Endothelial cell of umbilical vein (primary cell): Measurements from ENCODE around the gene GTF3C4. TPM values are rescaled to one million over a fixed set of nuclear protein-coding genes. Genes with fewer than 3 reads are reported as not detected.

Experiments
- BruUV-seq: library from RNA; stranded (reverse); fragments of 400-500 nt; replicated peaks from 2 replicates; lab custom pipeline; 2021; lab: Mats Ljungman, UMichigan
- CTCF ChIA-PET: fragments of 300-600, 350-600 bp; sonication (Branson Sonifier 250); formaldehyde crosslinking; loops from one replicate; lab custom pipeline; 2021; ENCODE audit warnings: antibody characterized with exemption, inconsistent platforms; lab: Charles Lee
- POLR2A ChIA-PET: fragments of 300-600, 350-600 bp; sonication (Branson Sonifier 250); formaldehyde crosslinking; loops from one replicate; lab custom pipeline; 2021; ENCODE audit warnings: antibody characterized with exemption, inconsistent platforms; lab: Charles Lee
- DNase-seq: peaks from one replicate; pipeline ENCODE4 v3.0.0-alpha.2; 2011; ENCODE audit warnings: low read depth, low spot score
- FAIRE-seq: peaks from 2 replicates; lab custom pipeline; 2011; peaks lifted over from hg19 to GRCh38; lab: Jason Lieb, UNC
- H2AFZ ChIP-seq: 2 replicates; pipeline ENCODE4 v1.6.0; 2012; ENCODE audit warnings: low read depth, low read length, control low read depth, inconsistent platforms
- H3K27ac ChIP-seq: 2 replicates; pipeline ENCODE4 v1.5.1; 2011; ENCODE audit warnings: low read depth, mild to moderate bottlenecking, control low read depth, low read length, moderate library complexity; ENCODE audit not compliant: insufficient read depth
- H3K27me3 ChIP-seq, 2 experiments: 2 replicates each; pipeline versions ENCODE4 v1.6.0 to v1.6.1; 2011; ENCODE audit warnings: low read length in 2 of 2, mixed read lengths in 1 of 2; ENCODE audit not compliant: control insufficient read depth in 2 of 2, insufficient read depth in 2 of 2
- H3K36me3 ChIP-seq, 2 experiments: 2 replicates in 1 of 2; 3 replicates in 1 of 2; pipeline ENCODE4 v1.5.1; 2011; ENCODE audit warnings: low read length in 2 of 2, mild to moderate bottlenecking in 1 of 2, moderate library complexity in 1 of 2; ENCODE audit not compliant: control insufficient read depth in 2 of 2, insufficient read depth in 2 of 2; ENCODE audit errors: extremely low read depth in 1 of 2
- H3K4me1 ChIP-seq: 3 replicates; pipeline ENCODE4 v1.5.1; 2011; ENCODE audit warnings: mild to moderate bottlenecking, low read length; ENCODE audit not compliant: control insufficient read depth, insufficient read depth; ENCODE audit errors: extremely low read depth
- H3K4me2 ChIP-seq: 2 replicates; pipeline ENCODE4 v1.6.1; 2011; ENCODE audit warnings: low read length, control low read depth, mixed read lengths; ENCODE audit not compliant: insufficient read depth
- H3K4me3 ChIP-seq, 3 experiments: fragments of 200-600 bp in 1 of 3; sonication (generic), shearing (Covaris generic) in 1 of 3; replicated peaks in 1 of 3; 2 replicates each; pipeline ENCODE4 v1.5.1; 2011 to 2016; ENCODE audit warnings: control low read depth in 3 of 3, low read length in 3 of 3, mild to moderate bottlenecking in 2 of 3, inconsistent platforms in 1 of 3, low read depth in 1 of 3, moderate library complexity in 1 of 3; ENCODE audit not compliant: insufficient read depth in 1 of 3
- H3K79me2 ChIP-seq: 2 replicates; pipeline ENCODE4 v1.6.0; 2012; ENCODE audit warnings: low read length, inconsistent platforms; ENCODE audit not compliant: control insufficient read depth, insufficient read depth
- H3K9ac ChIP-seq: replicated peaks from 2 replicates; pipeline ENCODE3; 2011; ENCODE audit warnings: low read length, control low read depth; ENCODE audit not compliant: insufficient read depth; ENCODE audit errors: extremely low read depth
- H3K9me1 ChIP-seq: replicated peaks from 3 replicates; pipeline ENCODE4 v1.6.0; 2011; ENCODE audit warnings: mild to moderate bottlenecking, low read length; ENCODE audit not compliant: control insufficient read depth, insufficient read depth; ENCODE audit errors: extremely low read depth
- H3K9me3 ChIP-seq: replicated peaks from 2 replicates; pipeline ENCODE4 v1.5.1; 2012; ENCODE audit warnings: low read length, inconsistent platforms; ENCODE audit not compliant: control insufficient read depth, insufficient read depth
- H4K20me1 ChIP-seq: replicated peaks from 2 replicates; pipeline ENCODE3; 2011; ENCODE audit warnings: mild to moderate bottlenecking, low read length; ENCODE audit not compliant: control insufficient read depth, insufficient read depth; ENCODE audit errors: extremely low read depth
- CTCF ChIP-seq, 2 donors: IDR thresholded peaks; 1 replicate in 1 of 2; 2 replicates in 1 of 2; pipeline ENCODE4 v1.5.1; 2011; ENCODE audit warnings: low read length in 2 of 2, mild to moderate bottlenecking in 2 of 2, moderate library complexity in 2 of 2, control low read depth in 1 of 2, inconsistent platforms in 1 of 2, low read depth in 1 of 2; ENCODE audit not compliant: insufficient read depth in 1 of 2; ENCODE audit errors: extremely low read depth in 1 of 2
- EZH2 ChIP-seq: IDR thresholded peaks from 2 replicates; pipeline ENCODE4 v1.6.1; 2012; ENCODE audit warnings: borderline replicate concordance, low read depth, mild to moderate bottlenecking, moderate library complexity, low read length, inconsistent platforms; ENCODE audit not compliant: severe bottlenecking
- FOS ChIP-seq: IDR thresholded peaks from 2 replicates; pipeline ENCODE4 v1.6.1; 2011; ENCODE audit warnings: mild to moderate bottlenecking, low read length, moderate library complexity, borderline replicate concordance; ENCODE audit not compliant: insufficient read depth
- GATA2 ChIP-seq: IDR thresholded peaks from 2 replicates; pipeline ENCODE4 v1.7.0; 2011; ENCODE audit warnings: low read depth, mild to moderate bottlenecking, moderate library complexity, mixed read lengths, low read length; ENCODE audit not compliant: insufficient read length, insufficient read depth
- JUN ChIP-seq: IDR thresholded peaks from 2 replicates; pipeline ENCODE4 v1.6.1; 2011; ENCODE audit warnings: borderline replicate concordance, low read depth; ENCODE audit not compliant: insufficient read length, insufficient read depth
- MAX ChIP-seq: IDR thresholded peaks from 2 replicates; pipeline ENCODE4 v1.6.1; 2011; ENCODE audit not compliant: insufficient read depth, insufficient read length
- MYC ChIP-seq: IDR thresholded peaks from one replicate; pipeline ENCODE4 v1.6.1; 2011; ENCODE audit warnings: mild to moderate bottlenecking, low read depth, low read length
- POLR2A ChIP-seq: IDR thresholded peaks from 2 replicates; pipeline ENCODE4 v1.6.1; 2012; ENCODE audit warnings: low read depth, mild to moderate bottlenecking, control low read depth, low read length
- POLR2AphosphoS5 ChIP-seq: IDR thresholded peaks from 2 replicates; pipeline ENCODE4 v1.6.1; 2012; ENCODE audit warnings: low read depth, mild to moderate bottlenecking, control low read depth, low read length, moderate library complexity; ENCODE audit not compliant: insufficient read depth
- dilution Hi-C: fragments of 300-500 bp; cut with MboI; formaldehyde crosslinking; loops from one replicate; pipeline ENCODE4 v1.15.0; 2019; ENCODE audit warnings: low sequenced_read_pairs; ENCODE audit not compliant: extremely low pct_ligation_motif_present
- intact Hi-C: fragments of 100-400 bp; cut with micrococcal nuclease; formaldehyde crosslinking; loops from one replicate; pipeline ENCODE4 v1.10.0; 2022
- polyA plus RNA-seq, 4 experiments: library from polyadenylated mRNA; depleted of rRNA in 3 of 4; stranded (reverse) in 3 of 4; unstranded in 1 of 4; fragments of >200 nt; gene quantifications; 2 replicates each; pipeline versions ENCODE4 v1.2.1 to v1.2.3, GENCODE V29; 2011 to 2012; ENCODE audit warnings: missing spikeins in 1 of 4
- total RNA-seq: library from RNA; stranded (reverse); gene quantifications from 2 replicates; pipeline ENCODE4 v1.2.3, GENCODE V29; 2021

The GTF3C4 gene
- total and polyA plus RNA-seq, 2 donors (not counting 3 experiments of a cell fraction or from before 2014, with no cell fraction given), result 3.3 to 19.2 TPM

- H3K27me3 ChIP-seq, result no peaks in the 10 kb centered on the region
- H3K9ac ChIP-seq, result no peak overlapping the region
- FAIRE-seq (no peak), DNase-seq (no peak)
- dilution Hi-C loops (no loop called here), intact Hi-C loops (no loop called here)
- H3K79me2 ChIP-seq, result no peaks in the 10 kb centered on the region
- CTCF ChIA-PET, result no interaction called here
- H2AFZ ChIP-seq, result no peak overlapping the region
- no peaks in the 10 kb centered on the region for H3K4me1 ChIP-seq
- no peak overlapping the region for H3K4me2 ChIP-seq
- no peaks in the 10 kb centered on the region for H3K9me3 ChIP-seq
- H3K36me3 ChIP-seq, result peaks cover 3 to 9% of the 10 kb centered on the region in 2 experiments
- H3K27ac ChIP-seq, result no peak overlapping the region
- H3K4me3 ChIP-seq, result no peak overlapping the region
- no peaks in the 10 kb centered on the region for H4K20me1 ChIP-seq
- no peaks in the 10 kb centered on the region for H3K9me1 ChIP-seq
- BruUV-seq, result no TSS peak
- POLR2A ChIA-PET, result no interaction called here
- TF ChIP-seq FOS (no peak), POLR2AphosphoS5 (no peak), JUN (no peak), MYC (no peak), POLR2A (no peak), GATA2 (no peak), MAX (no peak), EZH2 (no peak), CTCF (IDR thresholded peaks at IDR 0.05; ENCODE audit: extremely low read depth in 1 of 2, insufficient read depth in 1 of 2, low read depth in 1 of 2, low read length in 2 of 2) (no peak)
Observed at GRCh38 chr9:132638240-132638639, 32.0 kb upstream of the GTF3C4 start.
